Measurements from ENCODE around the gene AFF4. TPM values are rescaled to one million over a fixed set of nuclear protein-coding genes. Genes with fewer than 3 reads are reported as not detected.

Gene AFF4
- total and polyA plus RNA-seq, 2 experiments from 2014 or later = 31.3 to 46.3 TPM

- ATAC-seq = no peak; the same call in 2 of the 3 replicates
- no peaks in the 10 kb centered on the region; the same call in 1 of the 2 replicates for H4K20me1 ChIP-seq (replicated peaks; ENCODE audit: insufficient read depth)
- no peak within 1 kb of the TSS; the same call in 1 of the 2 replicates for H3K27ac ChIP-seq (ENCODE audit: low read depth)
- H3K4me1 ChIP-seq (ENCODE audit: insufficient read depth) = no peaks in the 10 kb centered on the region
- Mint-ChIP-seq H3K9me3 (no peaks in the 10 kb centered on the region), H3K27me3 (ENCODE audit: insufficient read depth, low read depth, poor library complexity) (peaks cover 6% of the 10 kb centered on the region), H3K4me3 (no peak within 1 kb of the TSS), H3K27ac (no peak within 1 kb of the TSS; the same call in 1 of the 2 replicates), H3K4me1 (no peaks in the 10 kb centered on the region), H3K36me3 (ENCODE audit: low read depth) (peaks cover 22% of the 10 kb centered on the region)
- H2AFZ ChIP-seq = no peak within 1 kb of the TSS
- H3F3A ChIP-seq (replicated peaks; ENCODE audit: low read depth) = peaks cover 7% of the 10 kb centered on the region
- H3K4me3 ChIP-seq = no peak within 1 kb of the TSS
- H3K36me3 ChIP-seq (ENCODE audit: insufficient read depth) = peaks cover 6% of the 10 kb centered on the region
- H3K79me2 ChIP-seq (replicated peaks; ENCODE audit: insufficient read depth) = peaks cover 2% of the 10 kb centered on the region; the same call in 1 of the 2 replicates
- H3K4me2 ChIP-seq = no peak within 1 kb of the TSS
- no peak for DNase-seq (ENCODE audit: low spot score)
- TF ChIP-seq EZH2 (IDR thresholded peaks at IDR 0.05; ENCODE audit: low read depth, unreplicated experiment) (no peak), ZNF462 (CRISPR knock-in tag; IDR thresholded peaks at IDR 0.05) (no peak), POLR2AphosphoS5 (IDR thresholded peaks at IDR 0.05; ENCODE audit: low read depth) (no peak; the same call in 1 of the 2 replicates), CREB1 (CRISPR knock-in tag; IDR thresholded peaks at IDR 0.05; ENCODE audit: low read depth) (no peak), ETS1 (IDR thresholded peaks at IDR 0.05) (no peak), JUNB (IDR thresholded peaks at IDR 0.05; ENCODE audit: unreplicated experiment) (no peak), EZH2phosphoT487 (IDR thresholded peaks at IDR 0.05; ENCODE audit: unreplicated experiment) (no peak)
- no peaks in the 10 kb centered on the region for H3K9me2 ChIP-seq (ENCODE audit: insufficient read depth)
- no peaks in the 10 kb centered on the region for H3K27me3 ChIP-seq (ENCODE audit: insufficient read depth)
Measured at GRCh38 chr5:132873119-132873929, 90.1 kb downstream of the AFF4 start, which contains the start of gene LEAP2. Gene LEAP2 (plus strand): TSS chr5:132873668. CDS start chr5:132873695, 27 bp downstream.

All from GM23338 (cell line).